Measurements from ENCODE around the gene PRKCI.

- TF ChIP-seq CTCF (IDR thresholded peaks at IDR 0.05; ENCODE audit: borderline replicate concordance, extremely low read depth, low read length, poor library complexity, severe bottlenecking): no peak
- no peak for TF ChIP-seq EZH2 (IDR thresholded peaks at IDR 0.05; ENCODE audit: borderline replicate concordance, low read depth, low read length, severe bottlenecking)
Measured at GRCh38 chr3:170350515-170351413, 128.5 kb downstream of the PRKCI start.

All from DND-41 (cell line).